Hematopoietic multipotent progenitor cell (in vitro differentiated cells): ENCODE results near the gene CCN6. TPM values are rescaled to one million over a fixed set of nuclear protein-coding genes. Genes with fewer than 3 reads are reported as not detected.
A peak's percentile ranks its signal among the peaks of the same experiment; 100 is the strongest.

Experiments
- DNase-seq, 3 donors: peaks; one replicate each; pipeline ENCODE4 v3.0.0-alpha.2; 2011 to 2015; ENCODE audit warnings: low read depth in 2 of 3, low spot score in 2 of 3
- total RNA-seq: library from RNA; depleted of rRNA; stranded (reverse); fragments of >200 nt; gene quantifications from one replicate; pipeline ENCODE4 v1.2.3, GENCODE V29; 2012

The CCN6 gene
- total RNA-seq: not detected

DNA sequence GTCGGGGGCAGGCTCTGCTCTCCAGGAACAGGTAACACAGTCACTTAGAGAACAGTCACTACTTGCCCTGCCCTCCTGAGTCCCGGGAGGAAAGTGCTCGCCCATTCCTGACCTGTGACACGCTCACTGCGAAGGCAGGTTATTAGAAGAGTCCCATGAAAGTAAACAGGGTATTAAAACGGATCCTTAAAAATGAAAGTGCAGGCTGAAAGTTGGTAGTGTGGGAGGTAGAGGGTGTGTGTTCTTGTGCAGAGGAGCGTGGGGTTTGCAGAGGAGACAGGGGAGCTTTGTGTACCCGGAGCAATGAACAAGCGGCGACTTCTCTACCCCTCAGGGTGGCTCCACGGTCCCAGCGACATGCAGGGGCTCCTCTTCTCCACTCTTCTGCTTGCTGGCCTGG is at the start of gene CCN6:
Gene CCN6, plus strand, starts transcription at position 104 of the 400 bp plus-strand sequence. Its CDS starts 254 bp downstream, at position 358.
- no peak for DNase-seq

DNA sequence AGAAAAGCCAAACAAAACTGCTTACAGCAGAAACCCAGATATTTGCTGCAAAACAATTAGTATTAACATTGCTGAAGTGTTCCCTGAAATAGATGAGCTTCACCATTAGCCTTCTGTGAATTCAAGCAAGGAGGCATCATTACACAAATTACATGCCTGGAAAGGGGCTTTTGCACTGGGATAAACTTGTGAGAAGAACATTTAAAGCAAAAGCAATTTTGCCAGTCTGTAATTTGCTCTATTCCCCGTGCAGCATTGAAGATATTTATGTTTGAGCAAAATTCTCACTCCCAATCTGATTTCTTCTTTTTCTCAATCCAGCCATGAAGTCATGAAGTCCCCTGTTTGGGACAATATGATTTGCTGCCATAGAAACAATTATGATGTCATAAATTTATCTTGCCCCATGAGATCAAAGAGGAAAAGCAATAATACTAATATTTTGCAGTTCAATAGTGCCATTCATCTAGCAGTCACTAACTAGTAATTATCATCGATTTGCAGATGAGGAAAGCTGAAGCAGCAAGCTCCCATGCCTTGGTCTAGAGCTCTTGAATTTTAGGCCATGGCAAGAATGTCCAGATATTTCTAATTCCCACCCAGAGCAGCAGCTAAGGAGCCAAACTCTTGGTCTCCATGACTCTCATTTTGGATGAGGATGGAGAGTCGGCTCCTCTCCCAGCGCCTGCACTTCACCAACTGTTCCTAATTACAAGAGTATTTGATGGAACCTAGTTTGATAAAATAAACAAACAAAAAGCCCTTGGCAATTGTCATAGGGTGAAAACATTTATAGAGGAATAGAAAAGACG is 49.5 kb upstream of the CCN6 start:
- DNase-seq: no peak

DNA sequence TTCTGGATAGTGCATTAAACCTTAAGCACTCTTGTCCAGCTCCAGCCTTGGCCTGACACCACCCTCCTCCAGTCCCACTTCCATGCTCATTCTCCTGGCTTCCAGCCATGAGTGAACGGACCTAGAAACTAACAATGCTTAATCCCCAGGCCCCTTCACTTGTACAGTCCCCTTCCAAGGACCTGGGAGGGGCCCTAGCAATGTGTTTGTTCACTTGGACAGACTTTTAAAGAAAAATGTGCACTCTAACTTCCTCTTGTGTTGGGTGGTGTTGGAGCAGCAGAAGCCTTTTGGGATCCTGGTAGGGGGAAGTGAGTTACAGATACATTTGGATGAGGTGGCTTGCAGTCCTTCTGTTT is 48.9 kb upstream of the CCN6 start:
- DNase-seq: no peak

DNA sequence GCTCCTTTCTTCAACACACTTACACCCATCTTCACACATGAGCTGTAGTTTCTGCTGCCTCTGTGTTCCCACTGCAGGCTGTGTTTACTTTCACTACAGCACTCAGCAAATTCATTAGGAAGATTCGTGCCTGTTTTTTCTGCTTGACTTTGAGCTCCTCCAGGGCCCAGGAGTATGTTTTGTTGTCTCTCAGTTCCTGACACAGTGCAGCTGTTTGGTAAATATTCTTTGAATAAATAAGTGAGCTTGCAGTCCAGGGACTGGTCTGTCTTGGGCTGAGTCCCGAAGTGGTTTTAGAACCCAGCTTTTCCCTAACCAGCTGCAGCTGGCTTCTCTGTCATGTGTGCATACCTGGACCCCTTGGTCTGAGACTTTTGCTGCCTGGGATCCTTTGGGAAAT is 46.6 kb upstream of the CCN6 start:
- no peak for DNase-seq

DNA sequence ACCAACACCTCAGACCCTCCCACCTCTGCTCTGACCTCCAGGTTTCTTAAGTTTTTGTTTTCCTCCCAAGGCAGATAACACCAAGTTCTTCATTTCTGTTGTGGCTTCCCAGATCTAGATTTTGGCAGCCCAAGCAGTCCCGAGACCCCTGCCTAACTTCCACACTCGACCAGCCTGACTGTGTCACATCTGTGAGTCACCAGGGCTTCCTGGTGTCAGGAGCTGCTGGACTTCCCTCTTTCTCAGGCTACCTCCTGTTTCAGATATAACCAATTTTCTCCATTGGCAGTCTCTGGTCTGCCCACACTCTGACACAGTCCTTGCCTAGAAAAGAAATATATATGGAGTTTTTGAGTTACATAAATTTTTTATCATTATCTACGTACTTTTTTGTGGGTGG is 46.1 kb upstream of the CCN6 start:
- DNase-seq: peak in 2 of 3 donors; percentile 69 to 75

DNA sequence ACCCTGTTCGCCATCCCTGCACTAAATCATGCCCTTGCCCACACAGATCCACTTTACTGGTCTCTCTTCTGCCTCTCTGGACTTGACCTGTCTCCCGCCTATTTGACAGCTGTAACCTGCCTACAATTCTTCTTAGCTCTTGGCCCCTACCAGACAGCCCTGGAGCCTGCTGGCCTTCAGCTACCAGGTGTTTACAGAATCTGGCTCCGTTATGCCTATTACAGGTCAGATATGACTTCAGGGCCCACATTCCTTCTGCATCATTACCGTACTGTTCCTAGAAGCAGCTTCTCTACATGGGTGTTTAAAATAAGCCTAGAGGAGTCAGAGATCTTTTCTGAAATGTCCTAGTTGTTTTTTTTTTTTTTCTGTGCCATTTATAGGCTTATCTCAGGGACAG is 45.4 kb upstream of the CCN6 start:
- DNase-seq: no peak

DNA sequence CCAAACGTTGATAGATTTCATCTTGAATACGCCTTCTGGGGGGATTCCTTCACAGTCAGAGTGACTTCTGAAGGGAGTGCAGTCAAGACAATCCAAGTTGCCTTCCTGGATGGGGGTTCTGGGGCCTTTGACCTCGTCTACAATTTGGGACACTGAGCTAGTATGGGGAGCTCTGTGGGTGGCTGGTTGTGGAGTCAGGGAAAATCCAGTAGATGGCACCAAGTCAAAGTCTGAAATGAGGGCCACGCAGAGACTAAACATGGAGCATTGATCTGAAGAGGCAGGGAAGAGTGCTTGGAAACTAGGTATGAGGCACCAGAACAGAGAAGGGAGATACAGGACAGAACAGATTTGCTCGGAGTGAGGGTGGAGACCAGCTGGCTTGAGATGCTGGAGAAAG is 43.6 kb upstream of the CCN6 start:
- DNase-seq: no peak

DNA sequence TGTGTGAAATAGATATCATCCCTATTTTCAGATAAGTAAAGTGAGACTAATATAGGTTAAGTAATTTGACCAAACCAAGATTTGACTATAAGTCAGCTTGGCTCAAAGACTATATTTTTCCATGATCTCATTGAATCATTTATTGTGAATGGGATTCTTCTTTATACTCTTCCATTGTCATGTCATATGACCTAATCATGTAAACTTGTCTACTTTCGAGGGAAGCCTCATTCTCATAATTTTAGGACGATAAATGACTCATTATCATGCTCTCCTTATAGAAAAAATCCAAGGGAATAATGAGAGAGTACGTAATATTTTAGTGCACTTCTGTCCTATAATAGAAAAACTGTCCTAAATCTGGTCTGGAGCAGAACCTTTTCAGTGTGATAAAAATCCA is 40.9 kb upstream of the CCN6 start:
- no peak for DNase-seq

DNA sequence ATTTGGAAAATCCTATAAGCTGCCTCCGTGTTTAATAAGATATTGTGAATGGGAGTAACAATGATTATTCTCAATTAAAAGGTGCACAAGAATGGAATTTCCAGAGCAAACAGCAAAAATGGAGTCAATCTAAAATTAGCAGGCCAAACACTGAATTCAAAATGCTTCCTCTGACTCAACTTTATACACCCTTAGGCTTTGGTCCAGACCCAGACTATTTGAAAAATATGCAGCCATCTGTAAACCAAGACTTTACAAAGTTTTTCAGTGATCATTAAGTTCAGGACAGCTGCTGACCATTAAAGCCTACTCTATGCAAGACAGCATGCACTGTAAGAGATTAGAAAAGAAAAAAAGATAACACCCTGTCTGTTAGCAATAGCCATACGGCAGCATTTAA is 39.4 kb upstream of the CCN6 start:
- DNase-seq: no peak

DNA sequence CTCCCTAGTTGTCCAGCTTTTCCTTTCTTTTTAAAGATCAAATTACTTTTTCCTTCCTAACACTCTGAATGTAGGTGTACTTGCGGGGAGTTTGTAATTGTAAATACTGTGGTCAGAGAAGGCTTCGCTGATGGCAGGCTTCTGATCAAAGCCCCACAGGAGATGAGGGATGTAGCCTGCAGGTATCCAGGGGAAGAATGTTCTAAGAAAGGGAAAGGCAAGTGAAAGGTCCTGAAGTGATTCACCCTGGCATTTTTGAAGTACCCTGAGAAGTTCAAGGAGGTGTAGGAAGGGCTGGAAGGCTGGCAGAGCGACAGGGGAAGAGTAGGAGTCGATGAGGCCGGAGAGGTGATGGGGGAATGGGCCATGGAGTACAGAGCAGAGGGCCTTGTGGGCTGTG is 38.2 kb upstream of the CCN6 start:
- no peak for DNase-seq

DNA sequence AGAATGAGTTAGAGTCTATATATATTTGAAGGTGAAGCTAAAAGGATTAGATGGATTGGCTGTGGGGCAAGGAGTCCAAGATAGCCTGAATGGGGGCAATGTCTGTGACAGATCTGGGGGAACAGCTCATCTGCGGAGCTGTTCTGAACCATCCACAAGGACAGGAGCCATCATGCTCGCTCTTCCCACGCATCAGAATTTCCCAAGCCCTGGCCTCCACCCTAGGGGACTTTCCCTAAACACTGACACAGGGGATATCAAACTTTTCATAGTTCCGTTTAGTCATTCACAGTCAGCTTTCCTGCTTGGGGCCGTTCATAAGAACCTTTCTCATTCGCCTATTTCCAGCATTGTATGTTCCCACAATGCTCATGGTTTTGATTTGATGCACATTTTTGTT is 37.6 kb upstream of the CCN6 start:
- DNase-seq: no peak

DNA sequence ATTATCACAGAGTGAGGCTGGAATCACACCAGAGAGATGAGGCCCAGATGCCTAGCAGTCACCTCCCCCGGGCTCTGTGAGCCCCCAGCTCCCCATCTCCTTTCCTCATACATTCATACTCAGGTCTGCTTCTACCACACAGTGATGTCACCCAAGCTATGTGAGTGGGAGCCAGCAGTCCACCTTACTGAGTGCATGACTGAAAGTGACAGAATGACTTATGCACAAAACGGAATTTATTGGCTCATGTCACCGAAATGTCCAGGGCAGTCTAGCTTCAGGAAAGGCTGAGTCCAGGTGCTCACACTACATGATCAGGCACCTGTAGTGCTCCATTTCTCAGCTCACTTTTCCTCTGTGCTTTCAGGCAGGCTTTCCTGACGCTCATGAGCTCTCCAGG is 36.7 kb upstream of the CCN6 start:
- no peak for DNase-seq

DNA sequence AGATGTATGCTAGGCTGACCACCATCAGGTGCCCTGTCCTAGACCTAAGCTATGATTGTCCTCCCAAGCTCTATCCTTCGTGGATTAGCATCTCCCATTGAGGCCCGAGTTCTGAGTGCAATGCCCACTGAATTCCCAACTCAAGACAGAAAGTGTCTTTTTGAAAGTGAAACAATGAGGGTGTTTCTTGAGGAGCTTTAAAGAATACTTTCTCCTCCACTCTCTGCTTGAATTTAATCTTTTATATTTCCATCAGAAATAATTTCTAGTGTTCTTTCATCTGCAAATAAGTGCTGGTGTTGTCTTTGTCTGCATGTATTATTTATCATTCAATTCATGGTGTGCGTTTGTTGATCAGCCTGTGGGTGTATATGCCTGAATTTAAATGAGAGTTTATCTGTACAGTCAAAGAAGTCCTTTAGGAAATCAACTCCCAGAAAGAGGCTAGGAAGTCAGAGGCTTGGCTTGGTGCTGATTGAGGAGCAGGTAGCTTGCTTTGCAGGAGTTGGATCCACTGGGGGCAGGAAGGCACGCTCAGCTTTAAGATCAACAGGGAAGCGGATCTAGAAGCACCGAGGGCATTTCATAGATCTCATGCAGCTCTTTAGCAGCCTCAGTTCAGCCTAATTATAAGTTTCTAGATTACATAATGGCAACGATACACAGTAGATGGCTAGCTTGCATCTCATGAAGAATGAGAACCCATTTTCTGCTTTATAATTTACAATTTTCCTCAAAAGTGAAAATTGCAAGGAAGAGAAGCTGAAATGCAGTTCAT is 36.0 kb upstream of the CCN6 start:
- no peak for DNase-seq

DNA sequence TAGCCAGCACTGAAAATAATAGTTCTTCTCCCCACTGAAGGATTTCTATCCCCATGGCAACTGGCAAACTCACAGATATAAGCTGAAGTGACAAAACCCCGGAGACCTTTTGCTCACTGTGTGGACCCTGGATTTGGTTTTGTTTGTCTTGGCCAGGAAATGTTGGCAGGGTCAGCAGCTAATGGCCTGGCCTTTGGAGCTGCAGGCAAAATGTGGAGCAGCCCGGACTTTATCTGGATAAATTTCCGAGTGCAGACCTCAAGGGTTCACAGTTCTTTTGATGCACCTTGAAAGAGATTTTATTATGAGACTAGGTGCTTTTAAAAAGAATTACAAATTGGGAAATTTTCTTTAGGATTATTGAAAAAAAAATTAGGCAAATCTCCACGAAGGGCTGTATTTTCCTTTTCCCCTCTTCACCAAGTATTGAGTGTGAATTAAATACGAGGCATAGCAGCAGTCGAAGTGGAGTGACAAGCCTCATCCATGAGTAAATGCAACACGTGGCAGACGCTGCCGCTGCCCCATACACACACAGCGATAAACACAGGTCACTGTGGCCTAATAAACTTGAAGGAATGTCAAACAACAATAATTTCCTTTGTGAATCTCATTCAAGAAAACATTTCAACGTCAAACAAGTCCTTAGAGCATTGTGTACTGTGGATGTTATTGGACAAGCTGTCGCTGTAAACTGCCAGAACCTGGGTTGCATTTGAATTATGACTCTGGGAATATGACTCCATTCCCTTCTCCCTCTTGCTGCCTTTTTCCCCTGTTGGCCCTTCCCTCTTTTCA is 35.1 kb upstream of the CCN6 start:
- no peak for DNase-seq

DNA sequence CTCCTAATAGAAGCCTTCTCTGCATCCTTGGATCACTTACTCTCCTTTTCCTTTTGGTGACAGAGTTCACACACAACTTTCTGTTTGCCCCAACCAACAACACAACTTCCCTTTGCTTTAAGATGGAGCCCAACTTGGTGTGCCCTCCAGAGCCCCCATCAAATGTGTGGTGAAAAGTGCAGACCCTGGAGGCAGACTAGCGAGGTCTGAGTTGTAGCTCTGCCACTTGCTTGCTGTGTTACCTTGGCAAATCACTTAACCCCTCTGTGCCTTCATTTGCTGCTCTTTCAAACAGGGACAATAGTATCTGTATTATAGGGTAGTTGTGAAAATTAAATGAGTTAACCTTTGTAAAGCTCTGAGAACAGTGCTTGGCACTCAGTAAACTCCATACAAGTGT is 34.3 kb upstream of the CCN6 start:
- no peak for DNase-seq

DNA sequence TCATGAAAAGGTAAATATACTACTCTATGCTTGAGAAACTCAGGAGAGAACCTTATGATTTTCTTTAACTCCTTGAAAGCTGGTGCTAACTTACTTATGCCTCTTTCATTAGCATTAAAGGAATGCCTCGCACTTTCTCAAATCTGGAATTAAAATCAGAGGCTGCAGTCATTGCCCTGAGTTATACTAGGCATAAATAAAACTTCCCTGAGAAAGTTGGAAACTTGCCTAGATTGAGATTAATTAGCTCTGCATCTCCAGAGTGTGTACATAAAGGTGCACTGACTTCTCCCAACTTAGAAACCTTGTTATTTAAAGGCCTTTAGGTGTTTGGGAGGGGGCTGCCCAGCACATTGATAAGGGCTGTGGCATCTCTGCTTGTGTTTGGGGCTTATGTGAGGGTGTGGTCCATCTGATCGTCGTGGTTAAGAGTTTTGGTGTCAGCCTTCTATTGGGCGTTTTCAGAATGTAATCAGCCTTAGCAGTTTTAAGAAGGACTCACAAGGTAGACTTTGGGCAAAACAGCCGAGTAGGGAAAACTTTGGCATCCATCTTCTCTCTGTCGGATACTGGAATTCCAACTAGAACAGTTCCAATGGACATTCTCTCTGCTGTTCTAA is 32.1 kb upstream of the CCN6 start:
- no peak for DNase-seq

DNA sequence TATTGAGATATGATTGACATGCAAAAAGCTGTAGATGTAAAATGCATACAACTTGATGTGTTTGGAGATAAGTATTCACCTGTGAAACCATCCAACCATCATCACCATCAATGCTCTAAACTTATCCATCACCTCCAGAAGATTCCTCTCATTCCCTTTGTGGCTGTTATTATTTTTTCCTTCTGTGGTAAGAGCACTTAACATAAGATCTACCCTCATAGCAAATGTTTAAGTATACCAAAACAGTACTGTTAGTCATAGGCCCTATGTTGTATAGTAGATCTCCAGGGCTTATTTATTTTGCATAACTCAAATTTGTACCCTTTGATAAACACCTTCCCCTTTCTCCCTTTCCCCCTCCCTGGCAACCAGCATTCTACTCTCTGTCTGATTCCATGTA is 31.2 kb upstream of the CCN6 start:
- DNase-seq: no peak

DNA sequence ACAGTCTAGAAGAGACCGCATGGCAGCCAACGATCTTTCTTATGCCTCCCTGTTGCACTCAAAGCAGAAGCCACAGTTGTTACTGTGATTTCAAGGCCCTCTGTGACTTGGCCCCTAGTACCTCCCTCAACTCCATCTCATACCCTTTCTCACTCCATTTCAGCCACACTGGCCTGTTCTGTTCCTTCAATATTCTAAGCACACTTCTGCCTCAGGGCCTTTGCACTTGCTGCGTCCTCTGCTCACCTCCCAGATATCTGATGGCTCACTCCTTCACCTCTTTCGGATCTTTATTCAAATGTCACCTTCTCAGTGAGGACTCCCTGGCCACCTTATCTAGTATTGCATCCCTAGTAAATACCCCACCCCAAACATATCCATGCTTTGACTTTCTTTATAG is 29.4 kb upstream of the CCN6 start:
- DNase-seq: no peak

DNA sequence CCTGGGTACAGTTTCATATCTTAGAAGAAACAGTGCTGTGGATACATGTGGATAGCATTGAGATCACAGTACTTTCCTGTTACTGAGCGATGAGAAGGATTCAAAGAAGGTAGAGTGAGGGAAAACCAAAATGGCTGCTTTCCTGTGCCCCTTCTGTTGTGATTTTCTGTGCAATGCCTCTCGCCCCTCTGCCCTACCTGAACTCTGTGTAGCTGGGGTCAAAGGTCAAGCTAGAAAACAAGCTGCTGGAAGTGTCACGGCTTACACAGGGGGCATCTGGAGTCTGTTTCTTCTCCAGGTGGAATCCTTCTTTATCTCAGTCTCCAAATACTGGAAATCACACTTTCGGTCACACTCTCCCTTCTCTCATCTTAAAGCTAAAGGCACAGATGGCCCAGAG is 27.0 kb upstream of the CCN6 start:
- DNase-seq: no peak

DNA sequence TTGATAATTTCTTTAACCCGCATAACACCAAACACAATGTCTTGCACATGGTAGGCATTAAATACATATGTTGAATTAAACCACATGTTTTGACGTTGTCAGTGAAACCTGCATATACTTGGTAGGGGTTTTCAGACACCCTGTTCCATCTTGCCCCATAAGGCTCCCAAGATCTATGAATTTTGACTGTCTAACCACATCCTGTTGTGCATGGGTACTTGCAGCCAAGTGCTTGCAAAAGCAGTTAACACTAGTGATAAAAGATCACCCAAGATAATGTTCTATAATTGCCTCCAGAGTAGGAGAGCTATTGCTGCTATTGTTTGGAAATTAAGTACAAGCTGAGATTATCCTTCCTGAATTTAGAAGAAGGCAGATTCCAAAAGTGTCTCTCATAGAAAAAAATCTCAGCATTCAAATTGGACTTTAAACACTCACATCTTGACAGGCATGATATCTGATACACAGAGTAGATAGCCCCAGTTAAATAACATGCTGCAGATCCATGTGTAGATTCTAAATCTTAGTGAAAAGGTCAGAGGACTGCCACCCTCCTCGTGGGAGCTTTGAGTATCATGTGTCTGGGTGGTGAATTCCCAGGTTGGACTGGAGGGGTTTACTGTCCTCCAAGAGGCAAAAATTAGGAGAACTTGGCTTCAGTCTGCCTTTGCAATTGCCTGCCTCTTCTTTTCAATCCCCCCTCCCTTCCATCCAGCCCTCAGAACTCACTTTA is 25.8 kb upstream of the CCN6 start:
- DNase-seq: peak in 2 of 3 donors; percentile 44 to 50
